ENCODE data around the gene COPS8. TPM values are rescaled to one million over a fixed set of nuclear protein-coding genes. Genes with fewer than 3 reads are reported as not detected.
A peak's percentile ranks its signal among the peaks of the same experiment; 100 is the strongest.

The COPS8 gene
- total RNA-seq, 1 donor: 22.4 TPM

- DNase-seq (ENCODE audit: low read depth in 2 of 3, low spot score in 2 of 3): no peak
These were observed 12.4 kb downstream of the COPS8 start for GRCh38 chr2:237097911-237098702.

GRCh38 chr2:237099804-237100203, 14.1 kb downstream of the COPS8 start:
- DNase-seq (ENCODE audit: low read depth in 2 of 3, low spot score in 2 of 3): no peak

- DNase-seq (ENCODE audit: low read depth in 2 of 3, low spot score in 2 of 3): no peak
These were observed 15.7 kb downstream of the COPS8 start for GRCh38 chr2:237101118-237101979.

GRCh38 chr2:237102428-237102827, 16.7 kb downstream of the COPS8 start:
- no peak for DNase-seq (ENCODE audit: low read depth in 2 of 3, low spot score in 2 of 3)

- no peak for DNase-seq (ENCODE audit: low read depth in 2 of 3, low spot score in 2 of 3)
These were observed 23.8 kb downstream of the COPS8 start for GRCh38 chr2:237109421-237109934.

- DNase-seq (ENCODE audit: low read depth in 2 of 3, low spot score in 2 of 3): no peak
These were observed 27.5 kb downstream of the COPS8 start for GRCh38 chr2:237113026-237113795.

GRCh38 chr2:237115870-237116269, 30.2 kb downstream of the COPS8 start:
- no peak for DNase-seq (ENCODE audit: low read depth in 2 of 3, low spot score in 2 of 3)

GRCh38 chr2:237116431-237116830, 30.7 kb downstream of the COPS8 start:
- DNase-seq (ENCODE audit: low read depth in 2 of 3, low spot score in 2 of 3): no peak

- DNase-seq (ENCODE audit: low read depth in 2 of 3, low spot score in 2 of 3): no peak
These were observed 32.3 kb downstream of the COPS8 start for GRCh38 chr2:237118025-237118424.

GRCh38 chr2:237118561-237119155, 33.0 kb downstream of the COPS8 start:
- DNase-seq (ENCODE audit: low read depth in 2 of 3, low spot score in 2 of 3): no peak

- DNase-seq (ENCODE audit: low read depth in 2 of 3, low spot score in 2 of 3): no peak
These were observed 35.2 kb downstream of the COPS8 start for GRCh38 chr2:237120916-237121315.

GRCh38 chr2:237121321-237121720, 35.6 kb downstream of the COPS8 start:
- no peak for DNase-seq (ENCODE audit: low read depth in 2 of 3, low spot score in 2 of 3)

GRCh38 chr2:237122214-237122666, 36.6 kb downstream of the COPS8 start:
- DNase-seq (ENCODE audit: low read depth in 2 of 3, low spot score in 2 of 3): peak in 2 of 3 donors; percentile 26

- no peak for DNase-seq (ENCODE audit: low read depth in 2 of 3, low spot score in 2 of 3)
These were observed 39.1 kb downstream of the COPS8 start for GRCh38 chr2:237124820-237125219.

GRCh38 chr2:237125967-237126366, 40.3 kb downstream of the COPS8 start:
- no peak for DNase-seq (ENCODE audit: low read depth in 2 of 3, low spot score in 2 of 3)

- DNase-seq (ENCODE audit: low read depth in 2 of 3, low spot score in 2 of 3): no peak
These were observed 41.0 kb downstream of the COPS8 start for GRCh38 chr2:237126519-237127174.

- peak in 2 of 3 donors; percentile 20 to 34 for DNase-seq (ENCODE audit: low read depth in 2 of 3, low spot score in 2 of 3)
These were observed 42.5 kb downstream of the COPS8 start for GRCh38 chr2:237128026-237128703.

GRCh38 chr2:237128845-237129592, 43.3 kb downstream of the COPS8 start:
- no peak for DNase-seq (ENCODE audit: low read depth in 2 of 3, low spot score in 2 of 3)

Measured in hematopoietic multipotent progenitor cell (in vitro differentiated cells).